Cardiac septum (tissue), 1 donor: ENCODE measurements around the gene KAT2A. TPM values are rescaled to one million over a fixed set of nuclear protein-coding genes. Genes with fewer than 3 reads are reported as not detected.

ENCODE experiments used
- DNase-seq: peaks from one replicate; pipeline ENCODE4 v3.0.0-alpha.2; 2020; ENCODE audit warnings: low spot score
- intact Hi-C: fragments of 100-400 bp; cut with DNase I; formaldehyde crosslinking; loops from one replicate; pipeline ENCODE4 v1.14.0; 2022
- total RNA-seq: library from RNA; stranded (reverse); fragmentation: NEBNext Ultra II Directional; extraction: Animal tissue kit (Norgen Biotek cat#: 25700); gene quantifications from one replicate; pipeline ENCODE4 v1.2.1, GENCODE V29; 2021
- donor health status: DM: no; HTN: no; CAD: no.

The KAT2A gene
- total RNA-seq, 1 donor from 2014 or later: 17.3 TPM

GRCh38 chr17:42136654-42137051 is 15.5 kb upstream of the KAT2A start:
- DNase-seq: no peak
- intact Hi-C loops: no loop called here

DNA sequence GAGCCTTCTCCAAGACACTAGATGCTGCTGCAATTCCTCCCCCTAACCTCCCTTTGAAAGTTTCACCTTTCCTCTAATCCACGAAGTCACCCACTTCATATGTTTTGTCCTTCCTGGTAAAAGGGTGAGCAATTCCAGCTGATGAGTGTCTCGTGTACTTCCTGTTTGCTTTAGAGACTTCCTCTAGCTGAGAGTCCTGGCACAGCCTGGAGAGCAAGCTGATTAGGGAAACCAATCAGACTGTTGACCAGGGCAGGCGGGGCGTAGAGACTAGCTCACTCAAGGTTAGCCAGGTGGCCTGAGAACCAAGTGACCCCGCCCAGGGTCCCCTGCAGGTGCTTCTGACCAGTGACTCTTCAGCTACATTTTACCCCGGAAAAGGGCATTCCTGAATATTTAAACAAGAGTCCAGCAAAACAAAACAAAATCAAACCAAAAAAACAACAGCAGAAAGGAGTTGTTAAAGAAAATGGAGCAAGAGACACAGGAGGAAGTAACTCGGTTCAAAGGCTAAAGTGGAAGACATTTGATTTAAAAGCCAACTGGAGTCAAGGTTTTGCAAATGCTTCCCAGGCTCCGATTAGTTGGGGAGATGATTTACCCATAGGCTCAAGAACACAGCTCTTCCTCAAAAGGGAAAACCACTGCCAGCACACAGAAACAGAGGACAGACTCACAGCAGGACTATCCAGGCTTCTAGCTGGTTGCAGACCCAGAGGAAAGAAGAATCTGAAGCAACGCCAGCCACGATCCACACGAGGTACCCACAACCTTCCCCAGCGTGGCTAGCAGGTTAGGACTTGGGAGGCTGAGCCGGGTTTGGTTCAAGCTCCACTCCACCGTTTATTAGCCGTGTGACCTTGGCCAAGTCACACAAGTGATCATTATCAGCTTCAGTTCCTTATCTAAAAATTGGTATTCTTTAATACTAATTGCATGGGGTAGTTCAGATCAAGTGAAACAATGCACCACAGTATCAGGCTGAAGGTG is 14.8 kb upstream of the KAT2A start:
- intact Hi-C loops: no loop called here
- DNase-seq: peak; percentile 82

GRCh38 chr17:42135151-42135550 is 14.0 kb upstream of the KAT2A start:
- DNase-seq: no peak
- intact Hi-C loops: no loop called here

DNA sequence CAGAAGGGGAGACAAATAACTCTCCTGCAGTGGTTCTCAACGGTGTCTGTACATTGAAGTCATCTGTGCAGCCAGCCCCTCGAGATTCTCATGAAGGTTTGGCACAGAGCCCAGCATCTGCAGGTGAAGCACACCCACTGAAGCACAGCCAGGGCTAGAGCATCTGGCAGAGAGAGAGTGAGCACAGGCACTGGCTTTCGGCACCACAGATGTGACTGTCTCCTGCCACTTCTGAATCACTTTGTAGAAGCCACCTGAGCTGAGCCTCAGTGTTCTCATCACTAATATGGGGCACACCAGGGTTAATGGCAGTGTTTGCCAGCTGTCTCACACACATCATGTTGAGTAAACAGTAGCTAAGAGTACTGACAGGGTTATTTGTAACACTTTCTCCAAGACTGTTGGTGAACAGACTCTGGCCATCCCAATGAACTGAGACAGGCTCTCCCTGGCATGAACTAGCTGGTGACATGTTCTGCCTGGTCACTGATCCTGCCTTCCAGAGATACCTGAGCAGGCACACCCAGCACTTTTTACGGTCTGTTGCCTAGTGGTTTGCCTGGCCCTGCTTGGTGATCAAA is 12.4 kb upstream of the KAT2A start:
- intact Hi-C loops: no loop called here
- no peak for DNase-seq

GRCh38 chr17:42132941-42133340 is 11.8 kb upstream of the KAT2A start:
- intact Hi-C loops: no loop called here

DNA sequence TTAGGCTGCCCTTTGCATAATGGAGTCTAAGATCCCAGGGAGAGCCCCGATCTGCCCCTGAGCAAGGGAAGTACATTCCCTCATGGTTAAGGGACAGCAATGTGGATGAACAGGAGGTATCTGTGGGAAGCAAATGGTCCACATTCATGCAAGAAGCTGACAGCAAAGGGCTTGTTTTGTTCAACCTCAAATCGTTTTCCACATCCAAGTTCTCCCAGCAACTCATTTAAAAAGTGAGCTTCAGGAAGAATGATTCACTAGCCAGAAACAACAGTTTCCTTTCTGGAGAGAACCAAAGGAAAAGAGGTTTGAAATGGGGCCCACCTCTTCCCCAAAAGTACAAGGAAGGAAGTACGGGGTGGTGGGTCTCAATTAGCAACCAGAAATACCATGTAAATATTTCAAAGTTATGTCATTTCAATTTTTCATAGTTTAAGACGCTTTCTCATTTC is 10.8 kb upstream of the KAT2A start:
- intact Hi-C loops: no loop called here
- DNase-seq: no peak

More at GRCh38 chr17:42132941-42133340, 11.8 kb upstream of the KAT2A start:
- no peak for DNase-seq

DNA sequence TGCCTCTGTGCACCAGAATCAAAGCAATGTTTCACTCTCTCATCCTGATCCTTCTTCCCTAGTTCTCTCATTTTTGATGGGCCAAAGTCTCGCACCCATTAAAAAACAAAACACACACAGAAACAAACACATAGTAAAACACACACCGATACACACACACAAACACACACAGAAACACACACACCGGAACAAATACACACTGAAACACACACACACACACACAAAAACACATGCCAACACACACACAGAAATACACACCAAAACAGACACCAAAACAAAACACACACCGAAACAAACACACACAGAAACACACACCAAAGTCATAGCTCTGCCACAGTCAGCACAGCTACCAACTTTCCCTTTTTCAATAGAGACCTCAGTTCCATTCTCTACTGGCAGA is 10.1 kb upstream of the KAT2A start:
- no peak for DNase-seq
- intact Hi-C loops: no loop called here

GRCh38 chr17:42130310-42130936 is 9.3 kb upstream of the KAT2A start:
- DNase-seq: no peak
- intact Hi-C loops: no loop called here

GRCh38 chr17:42129109-42129837 is 8.1 kb upstream of the KAT2A start:
- no peak for DNase-seq
- intact Hi-C loops: loop anchor here (5.0 kb wide), 1 partner anchor 53 kb away; the partner anchor contains the start of gene KCNH4

DNA sequence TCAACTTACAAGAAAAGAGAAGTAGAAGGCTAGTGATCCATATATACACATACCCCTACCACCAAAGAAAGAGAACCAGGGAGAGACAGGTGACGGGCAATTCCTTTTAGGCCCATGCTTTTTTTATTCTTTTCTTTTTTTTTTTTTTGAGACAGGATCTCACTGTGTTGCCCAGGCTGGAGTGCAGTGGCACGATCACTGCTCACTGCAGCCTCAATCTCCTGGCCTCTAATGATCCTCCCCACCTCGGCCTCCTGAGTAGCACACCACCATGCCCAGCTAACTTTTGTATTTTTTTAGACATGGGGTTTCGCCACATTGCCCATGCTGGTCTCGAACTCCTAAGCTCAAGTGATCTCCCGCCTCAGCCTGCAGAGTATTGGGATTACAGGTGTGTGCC is 6.2 kb upstream of the KAT2A start:
- DNase-seq: no peak
- intact Hi-C loops: loop anchor here (5.0 kb wide), 1 partner anchor 55 kb away; the partner anchor contains the start of gene KCNH4

- DNase-seq: no peak
- intact Hi-C loops: loop anchor here (5.0 kb wide), 1 partner anchor 55 kb away; the partner anchor contains the start of gene KCNH4
Observed at GRCh38 chr17:42126836-42127235, 5.7 kb upstream of the KAT2A start.

DNA sequence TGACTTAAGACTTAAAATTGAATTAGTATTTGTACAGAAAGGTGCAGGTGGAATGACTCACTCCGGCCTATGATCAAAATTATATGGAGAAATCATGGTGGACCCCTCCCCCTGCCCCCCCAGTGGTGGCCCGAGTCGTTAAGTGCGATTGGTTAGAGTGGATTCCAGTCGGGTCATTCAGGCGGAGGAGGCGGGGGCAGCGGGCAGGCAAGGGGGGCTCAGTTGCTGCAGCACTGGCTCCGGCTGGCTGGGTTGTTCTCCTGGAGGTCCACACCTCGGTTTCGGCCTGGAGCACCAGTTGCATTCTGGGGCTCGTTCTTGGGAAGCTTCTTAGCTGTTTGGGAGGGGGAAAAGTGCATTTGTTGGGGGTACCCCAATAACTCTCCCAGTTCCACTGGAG is 4.4 kb upstream of the KAT2A start:
- DNase-seq: no peak
- intact Hi-C loops: loop anchor here (5.0 kb wide), 1 partner anchor 57 kb away; the partner anchor contains the start of gene KCNH4

DNA sequence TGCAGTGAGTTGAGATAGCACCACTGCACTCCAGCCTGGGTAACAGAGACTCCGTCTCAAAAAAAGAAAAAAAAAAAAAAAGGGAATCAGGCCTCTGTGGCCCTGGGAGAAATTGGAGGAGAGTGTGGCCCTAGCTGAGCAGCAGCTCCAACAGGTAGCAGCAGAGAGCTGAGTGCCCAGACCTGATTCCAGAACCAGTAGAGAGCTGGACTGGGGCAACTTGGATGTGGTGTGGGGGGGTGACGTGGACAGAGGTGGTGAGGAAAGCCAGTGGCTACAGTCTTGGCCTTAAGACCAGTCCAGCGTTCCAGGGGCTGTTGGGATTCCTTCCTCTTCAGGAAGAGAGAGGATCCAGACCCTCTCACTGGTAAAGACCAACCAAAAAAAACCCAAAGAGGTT is 3.1 kb upstream of the KAT2A start:
- DNase-seq: no peak
- intact Hi-C loops: no loop called here

DNA sequence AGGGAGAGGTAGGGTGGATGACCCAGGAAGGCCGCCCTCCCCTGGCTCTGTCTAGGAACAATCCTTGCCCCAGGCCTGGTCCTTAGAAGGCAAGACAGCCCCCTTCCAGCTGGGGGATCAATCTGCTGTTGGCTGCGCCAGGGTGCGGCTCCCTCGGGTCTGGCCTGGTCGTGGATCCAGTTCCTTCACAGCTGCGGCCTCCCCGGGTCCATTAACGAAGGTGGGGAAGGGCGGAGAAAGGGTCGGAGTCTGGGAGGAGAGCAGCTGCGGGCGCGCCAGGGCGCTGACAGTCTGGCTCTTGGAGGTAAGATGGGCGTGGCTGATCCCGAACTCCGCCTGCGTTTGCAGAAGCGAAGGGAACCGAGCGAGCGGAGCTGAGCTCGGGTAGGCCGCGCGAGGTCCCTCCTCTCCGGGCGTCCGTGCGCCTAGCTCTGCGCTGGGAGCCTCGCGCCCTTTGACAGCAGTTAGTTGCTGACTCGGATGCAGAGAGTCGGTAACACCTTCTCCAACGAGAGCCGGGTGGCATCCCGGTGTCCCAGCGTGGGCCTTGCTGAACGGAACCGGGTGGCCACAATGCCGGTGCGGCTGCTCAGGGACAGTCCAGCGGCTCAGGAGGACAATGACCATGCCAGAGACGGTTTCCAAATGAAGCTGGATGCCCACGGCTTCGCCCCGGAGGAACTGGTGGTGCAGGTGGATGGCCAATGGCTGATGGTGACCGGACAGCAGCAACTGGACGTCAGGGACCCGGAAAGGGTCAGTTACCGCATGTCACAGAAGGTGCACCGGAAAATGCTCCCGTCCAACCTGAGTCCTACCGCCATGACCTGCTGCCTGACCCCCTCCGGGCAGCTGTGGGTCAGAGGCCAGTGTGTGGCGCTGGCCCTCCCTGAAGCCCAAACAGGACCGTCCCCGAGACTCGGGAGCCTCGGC is 1.5 kb upstream of the KAT2A start, which contains the start of gene HSPB9:
Gene HSPB9 (plus strand): TSS at position 434 of the 933 bp plus-strand sequence. CDS start 47 bp downstream, at position 481.
- intact Hi-C loops: no loop called here
- DNase-seq: no peak

DNA sequence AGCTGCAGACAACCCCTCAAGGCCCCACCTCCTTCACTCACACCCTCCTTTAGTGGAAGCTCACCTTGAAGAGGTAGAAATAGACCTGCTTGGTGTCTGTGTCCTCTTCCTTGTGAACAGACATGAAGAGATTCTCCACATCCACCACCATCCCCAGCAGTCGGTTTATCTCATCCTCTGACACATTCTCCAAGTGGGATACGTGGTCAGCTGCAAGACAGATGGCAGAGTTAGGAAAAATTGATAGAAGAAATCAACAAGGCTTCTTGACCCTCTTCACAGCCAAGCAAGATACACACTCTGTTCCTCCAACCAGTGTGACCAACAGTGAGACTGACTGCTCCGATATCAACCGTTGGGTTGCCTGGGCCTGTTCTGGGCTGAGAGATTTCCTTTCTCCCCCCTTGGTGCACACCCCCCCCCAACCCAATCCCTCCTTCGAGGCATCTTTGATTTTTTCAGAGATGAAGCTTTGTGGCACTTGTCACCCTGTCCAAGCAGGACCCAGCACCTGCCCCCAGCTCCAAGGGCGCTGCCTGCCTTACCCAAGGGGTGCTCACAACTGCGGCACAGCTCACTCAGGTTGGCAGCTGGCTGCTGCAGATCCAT is 902 bp downstream of the KAT2A start:
- no peak for DNase-seq
- intact Hi-C loops: no loop called here

GRCh38 chr17:42119301-42119700 is 1.9 kb downstream of the KAT2A start:
- intact Hi-C loops: no loop called here
- DNase-seq: no peak

DNA sequence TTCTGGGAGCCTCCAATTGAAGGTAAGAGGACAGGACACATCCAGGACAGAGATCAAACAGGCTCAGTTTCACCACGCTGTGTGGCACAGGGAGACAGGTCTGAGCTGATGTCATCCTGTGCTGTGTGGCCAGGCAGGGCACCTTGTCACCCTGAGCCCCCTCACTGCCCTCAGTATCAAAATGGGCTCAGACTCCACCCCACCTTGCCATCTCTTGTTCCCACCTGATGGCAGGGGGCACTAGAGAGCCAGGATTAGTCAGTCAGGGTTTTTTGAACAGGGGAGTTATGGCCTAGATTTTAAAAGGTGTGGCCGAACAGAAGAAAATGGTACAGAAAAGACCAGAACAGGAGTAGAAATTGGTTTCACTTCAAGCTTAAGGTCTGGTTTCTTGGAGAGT is 2.6 kb downstream of the KAT2A start:
- intact Hi-C loops: no loop called here
- DNase-seq: no peak

GRCh38 chr17:42118126-42118510 is 3.0 kb downstream of the KAT2A start:
- intact Hi-C loops: no loop called here
- DNase-seq: no peak
